B cell (primary cell): ENCODE results near the gene CD300LG.

Experiments used
- EZH2 ChIP-seq: IDR thresholded peaks from 2 replicates; pipeline ENCODE4 v1.6.1; 2012; ENCODE audit warnings: borderline replicate concordance, low read depth, mild to moderate bottlenecking, moderate library complexity, low read length; ENCODE audit not compliant: insufficient read depth, poor library complexity, severe bottlenecking
- TF ChIP-seq, protein P1 (sequence below): fragments of 200-600 bp; IDR thresholded peaks from one replicate; pipeline ENCODE4 v1.8.0; 2022; ENCODE audit warnings: antibody characterized with exemption, mild to moderate bottlenecking

DNA sequence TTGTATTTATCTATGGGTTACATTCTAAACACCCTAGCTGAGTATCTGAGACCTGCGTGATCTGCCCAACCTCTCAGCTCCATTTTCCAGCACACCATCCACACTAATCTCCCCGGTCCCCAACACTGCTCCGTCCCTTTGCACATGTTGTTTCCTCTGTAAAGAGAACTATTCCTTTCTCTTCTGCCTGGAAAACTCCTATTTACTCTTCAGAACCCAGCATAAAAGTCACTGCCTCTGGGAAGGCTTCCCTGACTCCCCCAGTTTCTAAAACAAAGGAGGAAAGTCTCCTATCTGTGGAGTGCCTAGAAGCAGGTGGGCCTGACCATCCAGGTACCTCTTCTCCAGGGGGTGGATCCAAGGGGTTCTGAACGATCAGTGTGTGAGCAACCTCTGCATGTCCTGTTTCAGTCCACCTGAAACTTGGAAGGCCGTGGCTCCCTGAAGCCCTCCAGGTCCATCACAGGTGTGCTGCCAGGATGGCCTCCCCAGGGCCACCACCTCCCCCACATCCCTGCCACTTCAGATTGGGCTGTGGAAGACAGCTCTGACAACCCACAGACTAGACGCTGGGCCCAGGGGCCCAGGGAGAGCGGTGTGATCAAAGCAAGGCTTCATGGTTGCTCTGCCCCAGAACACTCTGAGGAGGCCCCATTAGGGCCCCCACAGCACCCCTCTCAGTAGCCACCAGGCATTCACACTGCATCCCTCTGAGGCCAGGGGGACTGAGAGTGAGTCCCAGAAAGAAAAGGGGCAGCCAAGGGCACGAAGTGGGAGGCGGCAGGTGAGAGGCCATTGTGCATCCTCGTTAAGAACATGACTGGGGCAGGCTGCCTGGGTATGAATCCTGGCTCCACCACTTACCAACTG is 34.3 kb upstream of the CD300LG start:
- TF ChIP-seq, protein P1, sequence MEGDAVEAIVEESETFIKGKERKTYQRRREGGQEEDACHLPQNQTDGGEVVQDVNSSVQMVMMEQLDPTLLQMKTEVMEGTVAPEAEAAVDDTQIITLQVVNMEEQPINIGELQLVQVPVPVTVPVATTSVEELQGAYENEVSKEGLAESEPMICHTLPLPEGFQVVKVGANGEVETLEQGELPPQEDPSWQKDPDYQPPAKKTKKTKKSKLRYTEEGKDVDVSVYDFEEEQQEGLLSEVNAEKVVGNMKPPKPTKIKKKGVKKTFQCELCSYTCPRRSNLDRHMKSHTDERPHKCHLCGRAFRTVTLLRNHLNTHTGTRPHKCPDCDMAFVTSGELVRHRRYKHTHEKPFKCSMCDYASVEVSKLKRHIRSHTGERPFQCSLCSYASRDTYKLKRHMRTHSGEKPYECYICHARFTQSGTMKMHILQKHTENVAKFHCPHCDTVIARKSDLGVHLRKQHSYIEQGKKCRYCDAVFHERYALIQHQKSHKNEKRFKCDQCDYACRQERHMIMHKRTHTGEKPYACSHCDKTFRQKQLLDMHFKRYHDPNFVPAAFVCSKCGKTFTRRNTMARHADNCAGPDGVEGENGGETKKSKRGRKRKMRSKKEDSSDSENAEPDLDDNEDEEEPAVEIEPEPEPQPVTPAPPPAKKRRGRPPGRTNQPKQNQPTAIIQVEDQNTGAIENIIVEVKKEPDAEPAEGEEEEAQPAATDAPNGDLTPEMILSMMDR, result no peak
- TF ChIP-seq EZH2, result no peak
